Measurements from ENCODE around the gene GALT.

Gene GALT

GRCh38 chr9:34646211-34647083 lies at the start of gene GALT:
GALT (plus strand) TSS chr9:34646675; CDS start chr9:34646705, 30 bp downstream.
- peak; percentile 94 to 96 for DNase-seq (ENCODE audit: low read depth in 2 of 2)

GRCh38 chr9:34599546-34599945 lies 46.9 kb upstream of the GALT start:
- no peak for DNase-seq (ENCODE audit: low read depth in 2 of 2)

GRCh38 chr9:34600908-34601307 lies 45.6 kb upstream of the GALT start:
- no peak for DNase-seq (ENCODE audit: low read depth in 2 of 2)

GRCh38 chr9:34601937-34602573 lies 44.4 kb upstream of the GALT start:
- DNase-seq (ENCODE audit: low read depth in 2 of 2), result no peak

- DNase-seq (ENCODE audit: low read depth in 2 of 2), result peak; percentile 54 to 61
Measured at GRCh38 chr9:34603610-34604231, 42.8 kb upstream of the GALT start.

GRCh38 chr9:34606190-34606589 lies 40.3 kb upstream of the GALT start:
- no peak for DNase-seq (ENCODE audit: low read depth in 2 of 2)

- no peak for DNase-seq (ENCODE audit: low read depth in 2 of 2)
Measured at GRCh38 chr9:34606905-34607304, 39.6 kb upstream of the GALT start.

- no peak for DNase-seq (ENCODE audit: low read depth in 2 of 2)
Measured at GRCh38 chr9:34607331-34607730, 39.1 kb upstream of the GALT start.

- DNase-seq (ENCODE audit: low read depth in 2 of 2), result no peak
Measured at GRCh38 chr9:34610434-34611206, 35.9 kb upstream of the GALT start.

- no peak for DNase-seq (ENCODE audit: low read depth in 2 of 2)
Measured at GRCh38 chr9:34611251-34611810, 35.1 kb upstream of the GALT start.

GRCh38 chr9:34611811-34612787 lies 34.4 kb upstream of the GALT start, which contains the start of gene RPP25L:
RPP25L (minus strand) TSS chr9:34612097; CDS start chr9:34611296, 801 bp downstream.
- DNase-seq (ENCODE audit: low read depth in 2 of 2), result peak; percentile 73 to 81

GRCh38 chr9:34612788-34613390 lies 33.6 kb upstream of the GALT start:
- DNase-seq (ENCODE audit: low read depth in 2 of 2), result peak; percentile 38 to 52

GRCh38 chr9:34615132-34615531 lies 31.3 kb upstream of the GALT start:
- no peak for DNase-seq (ENCODE audit: low read depth in 2 of 2)

- DNase-seq (ENCODE audit: low read depth in 2 of 2), result peak; percentile 82 to 85
Measured at GRCh38 chr9:34620061-34620994, 26.1 kb upstream of the GALT start, which contains the start of gene DCTN3. DCTN3 (minus strand) TSS chr9:34620495; CDS start chr9:34620464, 31 bp downstream.

- no peak for DNase-seq (ENCODE audit: low read depth in 2 of 2)
Measured at GRCh38 chr9:34623374-34624235, 22.9 kb upstream of the GALT start.

GRCh38 chr9:34624475-34625185 lies 21.8 kb upstream of the GALT start:
- no peak for DNase-seq (ENCODE audit: low read depth in 2 of 2)

GRCh38 chr9:34625186-34625486 lies 21.3 kb upstream of the GALT start:
- no peak for DNase-seq (ENCODE audit: low read depth in 2 of 2)

All from stimulated activated CD8-positive, alpha-beta memory T cell treated with anti-CD3 and anti-CD28 coated beads, Interleukin-15, amount 100 ng/mL, for 48 hours (primary cell).